Brain pericyte (primary cell): Measurements from ENCODE around the gene CPED1.
"Not testable (repeated sequence)": the region's sequence is repeated elsewhere in the genome, so short reads cannot be mapped to it uniquely, and the experiment has no call there.

Experiments used
- DNase-seq: peaks from one replicate; pipeline ENCODE4 v3.0.0-alpha.2; 2012; ENCODE audit warnings: low read depth, low spot score

CPED1 gene

DNA sequence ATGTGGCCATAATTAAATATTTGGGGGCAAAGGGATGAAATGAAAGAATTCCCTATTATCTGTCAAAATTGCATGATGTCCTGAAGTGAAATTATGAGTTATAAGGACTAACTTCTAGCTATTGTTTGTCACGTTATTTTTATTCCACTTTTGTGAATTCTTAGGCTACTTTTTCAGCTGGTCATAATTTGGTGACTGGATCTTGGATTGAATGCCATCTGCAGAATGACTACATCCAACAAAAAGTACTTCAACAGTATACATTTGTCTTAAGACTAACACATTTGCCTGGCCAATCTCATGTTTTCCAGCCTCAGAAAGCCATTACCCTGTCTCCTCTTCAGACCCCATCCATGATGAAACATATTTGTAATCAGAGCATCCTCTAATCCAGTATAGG lies 292.1 kb downstream of the CPED1 start:
- DNase-seq = no peak

GRCh38 chr7:121282129-121282528 lies 293.6 kb downstream of the CPED1 start:
- DNase-seq = no peak

- no peak for DNase-seq
Measured at GRCh38 chr7:121285066-121285667, 296.7 kb downstream of the CPED1 start.

DNA sequence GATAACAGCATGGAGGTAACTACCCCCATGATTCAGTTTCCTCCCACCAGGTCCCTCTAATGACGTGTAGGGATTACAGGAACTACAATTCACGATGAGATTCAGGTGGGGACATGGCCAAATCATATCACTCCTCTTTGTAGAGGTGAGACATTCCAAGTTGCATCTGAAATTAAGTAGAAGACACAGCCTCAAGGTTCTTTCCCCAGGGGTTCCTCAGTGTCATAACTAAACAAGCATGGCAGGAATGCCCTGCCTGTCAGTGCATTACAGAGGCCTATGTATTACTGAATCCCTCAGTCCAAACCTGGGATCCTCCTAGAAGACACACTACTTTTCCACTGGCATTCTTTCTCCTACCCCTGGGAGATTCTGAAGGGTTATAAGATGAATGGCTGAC lies 297.7 kb downstream of the CPED1 start:
- DNase-seq = no peak

DNA sequence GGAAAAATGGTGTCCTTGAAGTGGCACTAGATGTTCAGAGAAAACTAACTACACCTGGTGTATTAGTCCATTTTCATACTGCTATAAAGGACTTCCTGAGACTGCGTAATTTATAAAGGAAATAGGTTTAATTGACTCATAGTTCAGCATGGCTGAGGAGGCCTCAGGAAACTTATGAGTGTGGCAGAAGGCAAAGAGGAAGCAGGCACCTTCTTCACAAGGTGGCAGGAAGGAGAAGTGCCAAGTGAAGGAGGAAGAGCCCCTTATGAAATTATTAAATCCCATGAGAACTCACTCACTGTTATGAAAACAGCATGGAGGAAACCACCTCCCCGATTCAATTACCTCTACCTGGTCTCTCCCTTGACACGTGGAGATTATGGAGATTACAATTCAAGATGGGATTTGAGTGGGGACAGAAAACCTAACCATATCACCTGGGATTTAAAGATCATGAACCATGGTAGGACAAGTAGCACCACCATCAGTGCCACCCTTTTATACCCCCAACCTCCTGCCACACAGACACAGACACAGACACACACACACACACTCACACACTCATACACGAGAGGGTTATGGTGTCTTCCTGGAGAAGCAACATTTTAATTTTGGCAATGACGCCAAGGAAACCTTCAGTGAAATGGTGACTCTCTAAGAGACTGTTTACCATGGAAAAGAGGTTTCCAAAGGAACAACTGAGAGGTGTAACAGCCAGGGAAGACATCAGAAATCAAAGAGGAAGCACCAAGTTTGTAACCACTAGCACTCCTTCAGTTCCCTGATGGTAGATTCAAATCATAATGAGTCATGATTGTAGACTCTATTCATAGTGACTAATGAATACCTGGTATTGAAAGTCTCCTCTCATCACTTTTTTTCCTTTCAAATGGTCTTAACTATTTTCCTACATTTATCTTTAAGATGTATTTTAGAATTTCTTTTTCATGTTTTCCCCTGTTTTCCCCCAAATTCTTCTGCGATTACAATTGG lies 298.5 kb downstream of the CPED1 start:
- no peak for DNase-seq

DNA sequence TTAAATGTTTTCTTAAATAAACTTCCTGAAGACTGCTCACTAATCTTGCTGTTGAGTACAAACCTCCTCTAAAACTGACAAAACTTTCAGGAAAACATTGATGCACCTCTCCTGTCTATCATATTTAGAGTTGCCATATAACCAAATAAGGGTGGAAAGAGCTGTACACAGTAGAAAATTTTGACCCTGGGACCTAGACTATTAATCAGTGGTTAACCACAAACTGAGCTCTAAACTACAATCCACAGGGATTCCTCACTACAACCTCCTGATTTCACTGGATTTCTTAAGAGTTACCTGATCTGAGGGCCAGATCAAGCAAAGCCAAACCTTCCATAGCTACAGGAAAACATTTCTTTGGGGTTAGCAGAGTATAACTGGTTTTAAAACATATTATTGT lies 300.4 kb downstream of the CPED1 start:
- DNase-seq = peak; percentile 68

- DNase-seq = not testable (repeated sequence)
Measured at GRCh38 chr7:121289930-121290329, 301.4 kb downstream of the CPED1 start.

DNA sequence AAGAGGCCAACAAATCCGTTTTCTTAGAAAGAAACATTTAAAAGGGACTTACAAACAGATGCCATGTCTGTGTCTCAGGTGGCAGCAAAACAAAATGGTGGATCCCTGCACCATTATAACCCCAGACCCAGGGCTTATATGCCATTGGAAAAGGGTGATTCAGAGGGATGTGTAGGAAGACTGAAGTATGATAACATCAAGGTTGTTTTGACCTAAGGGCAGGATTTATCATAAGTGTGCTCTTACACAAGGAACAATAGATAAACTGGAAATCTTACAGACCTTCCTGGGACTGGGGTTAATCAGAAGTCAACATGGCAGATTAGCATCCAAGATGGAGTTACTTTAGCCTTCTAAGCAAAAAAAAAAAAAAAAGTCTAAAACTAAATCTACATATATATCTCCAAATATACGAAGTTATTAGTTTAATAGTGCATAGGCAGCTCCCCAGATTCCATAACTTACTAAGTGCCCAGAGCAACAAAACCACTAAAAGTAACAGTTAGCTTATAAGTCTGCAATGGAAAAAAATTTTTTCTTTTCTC lies 306.0 kb downstream of the CPED1 start:
- DNase-seq = no peak

GRCh38 chr7:121297843-121298242 lies 309.3 kb downstream of the CPED1 start:
- no peak for DNase-seq

DNA sequence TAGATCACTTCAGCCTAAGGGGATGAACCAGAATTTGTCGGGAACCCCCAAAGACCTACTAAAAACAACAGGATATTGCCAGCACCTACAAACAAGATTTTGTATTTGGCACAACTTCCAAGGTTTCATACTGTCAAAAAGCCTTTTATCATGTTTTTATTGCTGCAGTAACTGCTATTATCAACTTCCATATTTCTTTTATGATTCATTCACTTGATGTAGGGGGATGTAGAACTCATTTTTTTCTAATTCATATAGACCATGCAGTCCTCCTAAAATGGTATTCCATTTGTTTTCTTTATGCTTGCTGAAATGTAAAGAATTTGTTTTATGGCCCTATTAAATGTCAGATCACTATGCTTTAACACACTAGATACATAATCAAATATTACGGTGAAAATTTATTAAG lies 310.3 kb downstream of the CPED1 start:
- DNase-seq = no peak

DNA sequence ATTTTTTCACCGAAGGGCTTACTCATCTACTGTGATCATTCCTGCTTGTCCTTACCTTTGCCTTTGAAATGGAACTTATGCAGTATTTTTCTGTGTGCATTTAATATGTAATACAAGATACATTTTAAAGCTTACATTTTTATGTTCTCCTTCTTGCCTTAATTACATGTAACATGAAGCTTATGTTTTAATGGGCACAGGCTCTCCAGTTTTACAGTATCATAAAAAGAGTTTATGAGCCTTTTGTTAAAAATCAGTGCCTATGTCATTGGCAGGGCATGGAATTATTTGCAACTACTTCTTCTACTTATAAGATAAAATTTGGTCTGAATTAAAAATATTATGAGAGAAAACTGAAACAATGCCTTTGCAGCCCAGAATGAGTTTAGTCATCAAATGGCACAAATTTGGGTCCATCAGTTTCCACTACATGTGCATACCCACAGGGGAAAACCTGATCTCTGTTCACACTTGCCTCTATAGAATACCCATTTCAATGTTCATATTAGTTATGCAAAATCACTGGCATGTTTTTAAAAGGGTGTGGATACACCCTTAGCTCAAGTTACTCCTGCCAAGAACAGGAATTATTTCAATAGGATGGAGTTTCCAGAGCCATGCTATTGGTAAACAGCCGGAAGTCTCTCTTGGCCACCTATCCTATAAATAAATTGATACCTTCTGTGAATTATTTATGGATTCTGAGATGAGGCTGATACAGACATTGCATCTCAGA lies 312.3 kb downstream of the CPED1 start:
- no peak for DNase-seq

DNA sequence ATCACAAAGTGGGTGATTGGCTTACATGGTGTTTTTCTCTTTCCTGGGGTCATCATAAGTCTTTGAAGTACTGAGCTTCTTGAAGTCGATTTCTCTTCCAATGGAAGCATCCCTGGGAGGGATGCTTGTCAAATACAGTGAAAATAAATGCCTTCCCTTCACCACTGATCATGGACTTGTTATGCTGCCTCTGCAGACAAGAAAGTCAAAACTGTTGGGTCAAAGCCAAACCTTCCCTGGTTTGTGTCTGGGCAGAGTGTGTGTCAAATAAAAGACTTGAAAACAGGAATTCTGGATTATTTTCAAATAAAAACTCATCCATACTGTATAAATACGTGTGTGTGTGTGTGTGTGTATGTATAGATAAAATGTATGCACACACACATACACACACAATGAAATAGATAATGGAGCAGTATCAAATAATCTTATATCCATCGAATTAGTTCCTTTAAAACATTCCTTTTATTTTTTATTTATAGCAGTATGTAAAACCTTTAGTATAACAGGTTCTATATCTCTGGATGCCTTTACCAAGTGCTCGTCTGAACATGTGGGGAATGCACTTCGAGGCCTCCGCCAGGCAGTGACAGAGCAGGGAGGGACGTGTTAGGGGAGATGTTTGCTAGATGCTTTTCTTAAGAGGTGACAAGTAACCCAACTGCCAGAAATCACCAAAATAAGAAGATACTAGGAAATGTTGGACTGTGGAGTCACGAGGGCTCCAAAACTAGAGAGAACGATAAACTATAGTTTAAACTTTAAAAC lies 313.1 kb downstream of the CPED1 start:
- no peak for DNase-seq

DNA sequence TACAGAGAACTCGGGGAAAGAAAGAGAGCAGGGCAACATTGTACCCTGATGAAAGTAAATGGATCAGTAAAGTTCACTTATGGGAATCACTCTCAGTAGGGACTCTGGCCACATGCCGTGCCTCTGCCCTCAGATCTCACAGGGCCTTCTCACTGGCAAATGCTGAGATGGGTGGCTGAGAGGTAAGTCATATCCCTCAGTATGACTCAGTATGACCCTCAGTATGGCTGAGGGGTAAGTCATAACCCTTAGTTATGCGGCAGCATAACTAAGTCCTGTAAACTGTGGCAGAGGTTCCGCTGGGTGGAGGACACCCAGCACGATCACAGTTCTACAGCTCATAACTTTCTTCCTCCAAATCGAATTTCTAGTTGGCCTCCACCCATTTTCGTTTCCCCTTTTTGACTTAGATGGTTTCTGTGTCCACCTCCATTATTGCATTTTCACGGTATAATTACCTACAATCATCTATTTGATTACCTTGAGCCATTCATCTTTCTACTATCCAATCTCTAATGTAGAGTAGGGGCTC lies 313.8 kb downstream of the CPED1 start:
- DNase-seq = peak; percentile 60

GRCh38 chr7:121303422-121304101 lies 315.1 kb downstream of the CPED1 start:
- no peak for DNase-seq

DNA sequence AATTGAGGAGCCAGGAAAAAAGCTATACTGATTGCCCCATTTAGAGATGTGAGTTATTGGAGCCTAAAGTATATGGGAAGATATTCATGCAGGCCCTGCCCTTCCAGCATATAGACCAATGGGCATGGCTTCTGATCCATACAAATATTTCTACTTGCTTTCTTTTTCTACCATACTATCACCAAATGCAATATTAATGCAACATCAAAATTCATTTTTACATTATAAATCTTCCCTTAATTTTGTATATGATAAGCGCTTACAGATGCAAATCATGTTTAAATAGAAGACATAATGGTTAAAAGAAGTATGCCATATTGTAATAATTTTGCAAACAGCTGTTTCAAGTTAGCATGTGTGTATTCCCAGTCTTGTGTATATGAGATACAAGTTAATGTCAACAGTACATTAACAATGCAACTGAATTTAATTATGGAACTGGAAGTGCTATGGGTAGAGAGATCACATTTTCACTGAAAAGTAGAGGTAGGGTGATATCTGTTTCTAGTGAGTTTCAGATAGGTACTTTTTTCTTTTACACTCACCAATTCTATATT lies 315.7 kb downstream of the CPED1 start:
- no peak for DNase-seq

GRCh38 chr7:121305109-121305508 lies 316.6 kb downstream of the CPED1 start:
- DNase-seq = no peak

GRCh38 chr7:121306565-121306964 lies 318.1 kb downstream of the CPED1 start:
- no peak for DNase-seq

GRCh38 chr7:121307021-121307574 lies 318.6 kb downstream of the CPED1 start:
- DNase-seq = no peak

- DNase-seq = no peak
Measured at GRCh38 chr7:121313220-121313792, 324.8 kb downstream of the CPED1 start.
